Left lung (tissue), 10 donors: ENCODE measurements around the gene TMTC2. TPM values are rescaled to one million over a fixed set of nuclear protein-coding genes. Genes with fewer than 3 reads are reported as not detected.
"Not testable (repeated sequence)": the region's sequence is repeated elsewhere in the genome, so short reads cannot be mapped to it uniquely, and the experiment has no call there.

ENCODE experiments used
- ATAC-seq: fragments of 200-7000 bp; cut with Tn5 transposase; one replicate; pipeline ENCODE4 v1.9.1; 2020; ENCODE audit warnings: moderate library complexity
- DNase-seq, 4 donors: peaks; one replicate each; pipeline ENCODE4 v3.0.0-alpha.2; 2013 to 2020
- H3K27ac ChIP-seq, 2 donors: fragments of 200-600 bp; sonication (generic) in 1 of 2; one replicate each; pipeline versions ENCODE4 v1.5.0 to v1.8.0; 2020 to 2021
- H3K27me3 ChIP-seq, 2 donors: fragments of 200-600 bp; sonication (generic) in 1 of 2; one replicate each; pipeline versions ENCODE4 v1.5.0 to v1.8.0; 2020 to 2021
- H3K36me3 ChIP-seq, 2 donors: fragments of 200-600 bp; sonication (generic) in 1 of 2; one replicate each; pipeline versions ENCODE4 v1.5.0 to v1.8.0; 2020 to 2021
- H3K4me1 ChIP-seq, 2 donors: fragments of 200-600 bp; one replicate each; pipeline ENCODE4 v1.8.0; 2021
- H3K4me3 ChIP-seq, 2 donors: fragments of 200-600 bp; sonication (generic) in 1 of 2; one replicate each; pipeline versions ENCODE4 v1.5.0 to v1.8.0; 2020 to 2021; ENCODE audit warnings: mild to moderate bottlenecking in 1 of 2
- H3K9me3 ChIP-seq, 2 donors: fragments of 200-600 bp; sonication (generic) in 1 of 2; one replicate each; pipeline versions ENCODE4 v1.5.0 to v1.8.0; 2020 to 2021
- CTCF ChIP-seq, 2 donors: fragments of 200-600 bp; sonication (generic) in 1 of 2; IDR thresholded peaks; one replicate each; pipeline versions ENCODE4 v1.5.0 to v1.8.0; 2021; ENCODE audit warnings: antibody characterized with exemption in 2 of 2
- intact Hi-C, 2 donors: fragments of 100-400 bp; cut with DNase I; formaldehyde crosslinking; loops; one replicate each; pipeline versions ENCODE4 v1.11.2 to v1.14.2; 2022
- polyA plus RNA-seq, 6 donors: library from polyadenylated mRNA; unstranded; fragments of 120-200 nt; gene quantifications; one replicate each; pipeline ENCODE4 v1.2.1, GENCODE V29; 2013; ENCODE audit not compliant: insufficient read length in 6 of 6
- total RNA-seq, 2 donors: library from RNA; stranded (reverse); fragmentation: NEBNext Ultra II Directional; extraction: Animal tissue kit (Norgen Biotek cat#: 25700); gene quantifications; one replicate each; pipeline ENCODE4 v1.2.1, GENCODE V29; 2021
- donor health status: DM: no; HTN: yes; CAD: no.
- donor health status: DM: no; HTN: no; CAD: no.

The TMTC2 gene
- total and polyA plus RNA-seq, 8 donors, result 17.2 to 46.1 (median 39.3) TPM

GRCh38 chr12:82839796-82840195 lies 153.1 kb downstream of the TMTC2 start:
- no peaks in the 10 kb centered on the region for H3K9me3 ChIP-seq
- no peak overlapping the region for H3K27ac ChIP-seq
- no peaks in the 10 kb centered on the region for H3K36me3 ChIP-seq
- ATAC-seq (no peak), DNase-seq (no peak)
- H3K4me1 ChIP-seq, result no peaks in the 10 kb centered on the region
- H3K27me3 ChIP-seq, result no peaks in the 10 kb centered on the region
- intact Hi-C loops, result no loop called here
- no peak overlapping the region for H3K4me3 ChIP-seq
- no peak for TF ChIP-seq CTCF (IDR thresholded peaks at IDR 0.05)

GRCh38 chr12:82841487-82841904 lies 154.8 kb downstream of the TMTC2 start:
- Histone ChIP-seq H3K4me3 (no peak overlapping the region), H3K36me3 (no peaks in the 10 kb centered on the region), H3K9me3 (no peaks in the 10 kb centered on the region), H3K27ac (no peak overlapping the region), H3K27me3 (no peaks in the 10 kb centered on the region), H3K4me1 (no peaks in the 10 kb centered on the region)
- ATAC-seq (no peak), DNase-seq (no peak)
- intact Hi-C loops, result no loop called here
- no peak for TF ChIP-seq CTCF (IDR thresholded peaks at IDR 0.05)

GRCh38 chr12:82842480-82842879 lies 155.8 kb downstream of the TMTC2 start:
- H3K9me3 ChIP-seq, result no peaks in the 10 kb centered on the region
- H3K27me3 ChIP-seq, result no peaks in the 10 kb centered on the region
- intact Hi-C loops, result no loop called here
- DNase-seq (no peak), ATAC-seq (no peak)
- H3K4me3 ChIP-seq, result no peak overlapping the region
- H3K4me1 ChIP-seq, result no peaks in the 10 kb centered on the region
- H3K27ac ChIP-seq, result no peak overlapping the region
- no peaks in the 10 kb centered on the region for H3K36me3 ChIP-seq
- no peak for TF ChIP-seq CTCF (IDR thresholded peaks at IDR 0.05)

DNA sequence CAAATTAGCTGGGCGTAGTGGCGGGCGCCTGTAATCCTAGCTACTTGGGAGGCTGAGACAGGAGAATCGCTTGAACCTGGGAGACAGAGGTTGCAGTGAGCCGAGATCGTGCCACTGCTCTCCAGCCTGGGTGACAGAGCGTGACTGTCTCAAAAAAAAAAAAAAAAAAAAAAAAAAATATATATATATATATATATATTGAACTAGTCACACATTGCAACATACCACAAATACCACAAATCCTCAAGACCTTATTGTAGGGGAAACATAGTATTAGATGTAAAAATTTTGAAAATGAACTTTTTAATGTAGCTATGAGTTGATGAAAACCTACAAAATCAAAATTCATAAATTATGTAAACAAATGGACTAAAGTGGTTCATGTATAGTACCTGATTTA lies 158.4 kb downstream of the TMTC2 start:
- H3K36me3 ChIP-seq, ATAC-seq, H3K4me3 ChIP-seq, intact Hi-C loops, H3K4me1 ChIP-seq, H3K27ac ChIP-seq, H3K27me3 ChIP-seq, DNase-seq, H3K9me3 ChIP-seq: not testable (repeated sequence)

- no peaks in the 10 kb centered on the region for H3K9me3 ChIP-seq
- ATAC-seq (no peak), DNase-seq (no peak)
- no peak overlapping the region for H3K27ac ChIP-seq
- no peak for TF ChIP-seq CTCF (IDR thresholded peaks at IDR 0.05)
- no peaks in the 10 kb centered on the region for H3K4me1 ChIP-seq
- intact Hi-C loops, result no loop called here
- H3K27me3 ChIP-seq, result no peaks in the 10 kb centered on the region
- H3K4me3 ChIP-seq, result no peak overlapping the region
- no peaks in the 10 kb centered on the region for H3K36me3 ChIP-seq
Measured at GRCh38 chr12:82848845-82849244, 162.1 kb downstream of the TMTC2 start.

- no peaks in the 10 kb centered on the region for H3K9me3 ChIP-seq
- ATAC-seq, result no peak
- intact Hi-C loops, result no loop called here
- no peak for DNase-seq
- H3K36me3 ChIP-seq, result no peaks in the 10 kb centered on the region
- TF ChIP-seq CTCF (IDR thresholded peaks at IDR 0.05), result no peak
- H3K4me1 ChIP-seq, result no peaks in the 10 kb centered on the region
- H3K27me3 ChIP-seq, result no peaks in the 10 kb centered on the region
- no peak overlapping the region for H3K4me3 ChIP-seq
- H3K27ac ChIP-seq, result no peak overlapping the region
Measured at GRCh38 chr12:82852529-82852928, 165.8 kb downstream of the TMTC2 start.
